Cardiac muscle cell (in vitro differentiated cells and primary cell): ENCODE data around the gene SCARB1. TPM values are rescaled to one million over a fixed set of nuclear protein-coding genes. Genes with fewer than 3 reads are reported as not detected.
"Not testable (repeated sequence)": the region's sequence is repeated elsewhere in the genome, so short reads cannot be mapped to it uniquely, and the experiment has no call there.

Source experiments
- DNase-seq, 2 donors: peaks; one replicate each; pipeline versions ENCODE4 v3.0.0 to v3.0.0-alpha.2; 2010 to 2017; ENCODE audit warnings: low read depth in 1 of 2, low spot score in 1 of 2
- H3K27ac ChIP-seq: fragments of 200-600 bp; sonication (generic); 2 replicates; pipeline ENCODE4 v1.5.1; 2016
- H3K27me3 ChIP-seq: fragments of 200-600 bp; sonication (generic); 2 replicates; pipeline ENCODE4 v1.6.0; 2016; ENCODE audit warnings: control low read depth
- H3K36me3 ChIP-seq: fragments of 200-600 bp; sonication (generic); 2 replicates; pipeline ENCODE4 v1.5.1; 2016; ENCODE audit warnings: control low read depth
- H3K4me1 ChIP-seq: fragments of 200-600 bp; sonication (generic); 2 replicates; pipeline ENCODE4 v1.8.1; 2017; ENCODE audit warnings: low read depth, mild to moderate bottlenecking, mixed run types
- H3K4me3 ChIP-seq: fragments of 200-600 bp; sonication (generic); 2 replicates; pipeline ENCODE4 v1.5.1; 2016; ENCODE audit warnings: mild to moderate bottlenecking
- H3K9me3 ChIP-seq: fragments of 200-600 bp; sonication (generic); 2 replicates; pipeline ENCODE4 v1.5.1; 2017; ENCODE audit warnings: low read depth, mild to moderate bottlenecking, control low read depth
- polyA plus RNA-seq: library from polyadenylated mRNA; unstranded; fragments of >200 nt; fragmentation: Nextera tagmentation; extraction: Ambion mirVana; gene quantifications from 2 replicates; pipeline ENCODE4 v1.2.1, GENCODE V29; 2016
- total RNA-seq: library from RNA; depleted of rRNA; stranded (reverse); fragments of >200 nt; gene quantifications from 2 replicates; pipeline ENCODE4 v1.2.3, GENCODE V29; 2016
- TF ChIP-seq, protein P1 (sequence below): IDR thresholded peaks from 2 replicates; pipeline ENCODE4 v1.5.1; 2012; ENCODE audit warnings: low read depth, mild to moderate bottlenecking, low read length

Gene SCARB1
- total and polyA plus RNA-seq, 2 experiments from 2014 or later: 37.7 to 42.5 TPM

DNA sequence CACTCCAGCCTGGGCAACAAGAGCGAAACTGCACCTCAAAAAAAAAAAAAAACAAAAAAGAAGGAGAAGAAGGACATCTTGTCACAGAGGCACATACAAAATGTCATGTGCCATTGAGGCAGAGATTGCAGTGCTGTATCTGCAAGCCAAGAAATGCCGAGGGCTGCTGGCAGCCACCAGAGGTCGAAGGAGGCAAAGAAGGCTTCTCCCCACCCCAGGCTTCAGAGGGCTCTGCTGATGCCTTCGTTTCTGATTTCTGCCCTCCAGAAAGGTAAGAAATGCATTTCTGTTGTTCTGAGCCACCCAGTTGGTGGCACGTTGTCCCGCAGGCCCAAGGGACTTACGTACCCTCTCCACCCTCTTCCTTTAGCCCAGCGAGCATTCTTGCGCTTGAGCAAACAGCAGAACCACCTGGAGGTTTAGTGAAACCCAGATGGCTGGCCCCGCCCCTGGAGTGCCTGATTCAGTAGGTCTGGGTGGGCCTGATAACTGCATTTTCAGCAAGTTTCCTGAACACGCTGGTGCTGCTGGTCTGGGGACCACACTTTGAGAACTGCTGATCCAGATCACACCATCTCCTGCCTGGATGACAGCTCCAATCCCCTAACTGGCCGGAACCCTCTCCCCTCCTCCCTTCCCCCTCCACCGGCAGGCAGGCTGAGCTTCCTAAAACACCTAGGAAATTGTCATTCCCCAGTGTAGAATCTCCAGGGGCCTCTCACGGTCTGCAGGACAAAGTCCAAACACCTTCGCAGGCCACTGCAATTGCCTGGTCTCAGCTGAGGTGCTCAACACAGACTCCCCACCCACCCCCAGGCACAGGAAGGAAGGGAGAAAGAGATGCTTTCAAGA lies 21.1 kb upstream of the SCARB1 start:
- Histone ChIP-seq H3K4me3 (no peak overlapping the region), H3K4me1 (no peaks in the 10 kb centered on the region), H3K27ac (no peak overlapping the region), H3K9me3 (no peaks in the 10 kb centered on the region), H3K27me3 (no peaks in the 10 kb centered on the region), H3K36me3 (no peaks in the 10 kb centered on the region)
- TF ChIP-seq, protein P1, sequence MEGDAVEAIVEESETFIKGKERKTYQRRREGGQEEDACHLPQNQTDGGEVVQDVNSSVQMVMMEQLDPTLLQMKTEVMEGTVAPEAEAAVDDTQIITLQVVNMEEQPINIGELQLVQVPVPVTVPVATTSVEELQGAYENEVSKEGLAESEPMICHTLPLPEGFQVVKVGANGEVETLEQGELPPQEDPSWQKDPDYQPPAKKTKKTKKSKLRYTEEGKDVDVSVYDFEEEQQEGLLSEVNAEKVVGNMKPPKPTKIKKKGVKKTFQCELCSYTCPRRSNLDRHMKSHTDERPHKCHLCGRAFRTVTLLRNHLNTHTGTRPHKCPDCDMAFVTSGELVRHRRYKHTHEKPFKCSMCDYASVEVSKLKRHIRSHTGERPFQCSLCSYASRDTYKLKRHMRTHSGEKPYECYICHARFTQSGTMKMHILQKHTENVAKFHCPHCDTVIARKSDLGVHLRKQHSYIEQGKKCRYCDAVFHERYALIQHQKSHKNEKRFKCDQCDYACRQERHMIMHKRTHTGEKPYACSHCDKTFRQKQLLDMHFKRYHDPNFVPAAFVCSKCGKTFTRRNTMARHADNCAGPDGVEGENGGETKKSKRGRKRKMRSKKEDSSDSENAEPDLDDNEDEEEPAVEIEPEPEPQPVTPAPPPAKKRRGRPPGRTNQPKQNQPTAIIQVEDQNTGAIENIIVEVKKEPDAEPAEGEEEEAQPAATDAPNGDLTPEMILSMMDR: no peak
- DNase-seq: no peak

DNA sequence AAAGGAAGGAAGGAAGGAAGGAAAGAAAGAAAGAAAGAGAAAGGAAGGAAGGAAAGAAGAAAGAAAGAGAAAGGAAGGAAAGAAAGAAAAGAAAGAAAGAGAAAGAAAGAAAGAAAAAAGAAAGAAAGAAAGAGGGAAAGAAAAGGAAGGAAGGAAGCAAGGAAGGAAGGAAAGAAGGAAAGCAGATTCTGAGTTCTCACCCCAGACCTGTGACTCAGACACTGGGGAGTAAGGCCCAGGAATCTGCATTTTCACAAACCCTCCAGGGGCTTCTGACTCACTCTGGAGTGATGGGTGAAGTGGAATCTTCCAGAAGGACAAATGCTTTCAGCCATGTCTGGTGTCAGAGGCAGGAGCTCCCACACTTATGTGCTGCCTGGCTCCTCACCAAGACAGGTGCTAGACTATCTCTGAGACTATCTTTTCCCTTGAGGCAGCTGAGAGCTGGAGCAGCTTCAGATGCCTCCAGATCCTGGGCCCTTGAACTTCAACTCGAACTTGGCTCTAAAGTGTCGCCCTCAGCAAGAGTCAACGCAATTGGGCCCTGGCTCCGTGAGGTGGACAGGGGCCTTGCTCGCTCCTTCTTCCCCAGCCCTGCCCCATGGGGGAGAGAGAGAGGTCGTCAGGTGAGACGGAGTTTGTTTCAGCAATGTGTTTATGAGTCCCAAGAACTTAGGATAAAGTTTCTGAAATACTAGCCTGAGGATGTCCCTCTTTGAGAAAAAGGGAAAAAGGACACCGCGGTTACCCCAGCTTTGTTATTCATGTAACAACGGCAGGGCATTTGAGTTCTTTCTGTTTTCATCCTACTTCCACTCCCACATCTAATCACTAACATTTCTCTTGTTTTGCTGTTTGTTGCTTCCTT lies 19.8 kb upstream of the SCARB1 start:
- no peaks in the 10 kb centered on the region for H3K36me3 ChIP-seq
- no peaks in the 10 kb centered on the region for H3K4me1 ChIP-seq
- DNase-seq: no peak
- H3K27me3 ChIP-seq: no peaks in the 10 kb centered on the region
- no peak overlapping the region for H3K4me3 ChIP-seq
- TF ChIP-seq, protein P1: no peak
- H3K9me3 ChIP-seq: no peaks in the 10 kb centered on the region
- H3K27ac ChIP-seq: no peak overlapping the region

DNA sequence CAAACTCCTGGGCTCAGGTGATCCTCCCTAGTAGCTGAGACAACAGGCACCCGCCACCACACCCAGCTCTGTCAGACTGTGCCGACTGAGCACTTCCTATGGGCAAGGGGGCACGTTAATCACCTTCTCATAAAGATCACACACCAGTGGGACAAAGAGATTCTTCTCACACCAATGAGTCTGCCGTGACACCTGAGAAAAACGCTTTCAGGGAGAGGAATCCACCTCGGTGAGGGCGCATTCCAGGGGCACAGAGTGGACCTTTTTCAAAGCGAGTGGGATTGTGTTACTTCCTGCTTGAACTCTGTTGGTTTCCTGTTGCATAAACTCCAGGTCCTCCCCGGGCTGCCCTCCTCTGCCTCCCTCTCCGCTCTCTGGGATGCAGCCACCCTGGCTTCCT lies 17.5 kb upstream of the SCARB1 start:
- Histone ChIP-seq H3K27me3 (no peaks in the 10 kb centered on the region), H3K4me1 (no peaks in the 10 kb centered on the region), H3K27ac (no peak overlapping the region), H3K4me3 (no peak overlapping the region), H3K9me3 (no peaks in the 10 kb centered on the region), H3K36me3 (no peaks in the 10 kb centered on the region)
- peak in 1 of 2 donors; percentile 24 for DNase-seq
- TF ChIP-seq, protein P1: no peak

DNA sequence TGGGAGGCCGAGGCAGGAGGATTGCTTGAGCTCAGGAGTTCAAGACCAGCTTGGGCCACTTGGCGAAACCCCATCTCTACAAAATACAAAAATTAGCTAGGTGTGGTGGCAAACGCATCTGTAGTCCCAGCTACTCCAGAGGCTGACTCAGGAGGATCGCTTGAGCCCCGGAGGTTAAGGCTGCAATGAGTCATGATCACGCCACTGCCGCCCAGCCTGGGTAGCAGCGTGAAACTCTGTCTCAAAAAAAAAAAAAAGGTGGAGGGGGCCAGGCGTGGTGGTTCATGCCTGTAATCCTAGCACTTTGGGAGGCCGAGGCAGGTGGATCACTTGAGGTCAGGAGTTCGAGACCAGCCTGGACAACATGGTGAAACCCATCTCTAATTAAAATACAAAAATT lies 16.7 kb upstream of the SCARB1 start:
- H3K4me1 ChIP-seq, DNase-seq, H3K4me3 ChIP-seq, H3K27me3 ChIP-seq, H3K9me3 ChIP-seq, H3K27ac ChIP-seq, H3K36me3 ChIP-seq: not testable (repeated sequence)

DNA sequence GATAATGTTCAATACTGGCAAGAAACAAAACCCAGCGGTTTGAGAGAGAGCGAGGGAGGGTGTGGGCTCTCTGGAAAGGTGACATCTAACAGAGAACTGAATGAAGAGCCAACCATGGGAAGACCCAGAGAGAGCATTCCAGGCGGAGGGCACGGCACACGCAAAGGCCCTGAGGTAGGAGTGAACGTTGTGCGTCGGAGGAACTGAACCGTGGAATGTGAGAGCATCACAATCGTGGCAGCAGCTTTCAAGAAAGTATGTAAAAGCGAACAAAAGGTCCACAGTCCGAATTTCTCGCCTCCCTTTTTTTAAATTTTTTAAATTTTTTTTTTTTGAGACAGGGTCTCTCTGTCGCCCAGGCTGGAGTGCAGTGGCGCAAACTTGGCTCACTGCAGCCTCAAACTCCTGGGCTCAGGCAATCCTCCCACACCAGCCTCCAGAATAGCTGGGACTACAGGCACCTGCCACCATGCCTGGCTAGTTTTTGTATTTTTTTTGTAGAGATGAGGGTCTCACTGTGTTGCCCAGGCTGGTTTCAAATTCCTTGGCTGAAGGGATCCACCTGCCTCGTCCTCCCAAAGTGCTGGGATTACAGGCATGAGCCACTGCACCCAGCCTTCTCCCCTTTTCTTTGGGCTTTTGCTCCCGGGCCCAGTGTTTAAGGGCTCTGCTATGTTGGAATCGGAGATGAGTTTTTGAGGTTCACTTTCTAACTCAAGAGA lies 15.3 kb upstream of the SCARB1 start:
- no peak overlapping the region for H3K4me3 ChIP-seq
- TF ChIP-seq, protein P1: no peak
- H3K4me1 ChIP-seq: peaks cover 4% of the 10 kb centered on the region
- H3K9me3 ChIP-seq: no peaks in the 10 kb centered on the region
- H3K27ac ChIP-seq: no peak overlapping the region
- no peaks in the 10 kb centered on the region for H3K27me3 ChIP-seq
- no peaks in the 10 kb centered on the region for H3K36me3 ChIP-seq
- DNase-seq: no peak
